Erythroblast (primary cell): ENCODE results near the gene CEACAM8.

ENCODE experiments used
- GATA1 ChIP-seq: IDR thresholded peaks from 2 replicates; pipeline ENCODE4 v1.6.1; 2011; ENCODE audit warnings: low read depth, mild to moderate bottlenecking, control low read depth, low read length, moderate library complexity
- POLR2A ChIP-seq: IDR thresholded peaks from 2 replicates; pipeline ENCODE4 v1.6.1; 2011; ENCODE audit warnings: mild to moderate bottlenecking, low read length

- TF ChIP-seq POLR2A (no peak), GATA1 (no peak)
Observed at GRCh38 chr19:42561512-42561911, 33.2 kb downstream of the CEACAM8 start.
